Fibroblast of mammary gland (primary cell): ENCODE results near the gene RASSF4.

ENCODE experiments used
- DNase-seq: peaks from one replicate; pipeline ENCODE4 v3.0.0-alpha.2; 2010; ENCODE audit warnings: low read depth
- H3K4me3 ChIP-seq: 2 replicates; pipeline ENCODE4 v1.5.1; 2011; ENCODE audit warnings: low read depth, mild to moderate bottlenecking, low read length, moderate library complexity; ENCODE audit not compliant: control insufficient read depth
- CTCF ChIP-seq: conservative IDR thresholded peaks from 2 replicates; pipeline ENCODE4 v1.5.1; 2011; ENCODE audit warnings: low read depth, low read length, inconsistent platforms; ENCODE audit not compliant: control insufficient read depth, insufficient read depth

RASSF4 gene

GRCh38 chr10:44980309-44981171 is 20.9 kb downstream of the RASSF4 start:
- no peak for TF ChIP-seq CTCF
- H3K4me3 ChIP-seq, result no peak overlapping the region
- no peak for DNase-seq

GRCh38 chr10:44981172-44982113 is 21.8 kb downstream of the RASSF4 start:
- no peak overlapping the region for H3K4me3 ChIP-seq
- no peak for TF ChIP-seq CTCF
- DNase-seq, result peak; percentile 89

- peak; percentile 40 for DNase-seq
- no peak for TF ChIP-seq CTCF
- no peak overlapping the region for H3K4me3 ChIP-seq
Observed at GRCh38 chr10:44982114-44982460, 22.5 kb downstream of the RASSF4 start.

- no peak for DNase-seq
- H3K4me3 ChIP-seq, result no peak overlapping the region
- TF ChIP-seq CTCF, result no peak
Observed at GRCh38 chr10:44982496-44982895, 22.9 kb downstream of the RASSF4 start.

GRCh38 chr10:44983066-44983894 is 23.7 kb downstream of the RASSF4 start:
- DNase-seq, result no peak
- TF ChIP-seq CTCF, result no peak

GRCh38 chr10:44983895-44984278 is 24.3 kb downstream of the RASSF4 start:
- H3K4me3 ChIP-seq, result no peak overlapping the region
- no peak for TF ChIP-seq CTCF
- DNase-seq, result no peak

More at GRCh38 chr10:44983066-44983894, 23.7 kb downstream of the RASSF4 start:
- H3K4me3 ChIP-seq, result no peak overlapping the region
